Neutrophil (primary cell): ENCODE measurements around the gene PCSK2.
"Not testable (repeated sequence)": the region's sequence is repeated elsewhere in the genome, so short reads cannot be mapped to it uniquely, and the experiment has no call there.

ENCODE experiments used
- H3K27ac ChIP-seq: fragments of 200-600 bp; sonication (generic); 2 replicates; pipeline ENCODE4 v1.5.1; 2016; ENCODE audit warnings: mild to moderate bottlenecking, moderate library complexity
- H3K27me3 ChIP-seq: fragments of 200-600 bp; sonication (generic); 2 replicates; pipeline ENCODE4 v1.6.0; 2016; ENCODE audit warnings: mild to moderate bottlenecking
- H3K36me3 ChIP-seq: fragments of 200-600 bp; sonication (generic); 2 replicates; pipeline ENCODE4 v1.5.1; 2017
- H3K4me1 ChIP-seq, 2 experiments: fragments of 200-600 bp in 1 of 2; sonication (generic) in 1 of 2; 1 replicate in 1 of 2; 2 replicates in 1 of 2; pipeline versions ENCODE4 v1.5.1 to v1.6.1; 2013 to 2016; ENCODE audit warnings: low read depth in 1 of 2, low read length in 1 of 2, mild to moderate bottlenecking in 1 of 2, moderate library complexity in 1 of 2; ENCODE audit not compliant: control insufficient read depth in 1 of 2, insufficient read depth in 1 of 2
- H3K4me3 ChIP-seq, 2 experiments: fragments of 200-600 bp in 1 of 2; sonication (generic) in 1 of 2; 1 replicate in 1 of 2; 2 replicates in 1 of 2; pipeline ENCODE4 v1.5.1; 2013 to 2016; ENCODE audit warnings: low read depth in 1 of 2, low read length in 1 of 2, mild to moderate bottlenecking in 1 of 2, moderate library complexity in 1 of 2
- H3K9me3 ChIP-seq: fragments of 200-600 bp; sonication (generic); 2 replicates; pipeline ENCODE4 v1.5.1; 2016
- TF ChIP-seq, protein P1 (sequence below): fragments of 200-600 bp; sonication (generic); IDR thresholded peaks from 2 replicates; pipeline ENCODE4 v1.5.1; 2016; ENCODE audit warnings: antibody characterized with exemption

PCSK2 gene

DNA sequence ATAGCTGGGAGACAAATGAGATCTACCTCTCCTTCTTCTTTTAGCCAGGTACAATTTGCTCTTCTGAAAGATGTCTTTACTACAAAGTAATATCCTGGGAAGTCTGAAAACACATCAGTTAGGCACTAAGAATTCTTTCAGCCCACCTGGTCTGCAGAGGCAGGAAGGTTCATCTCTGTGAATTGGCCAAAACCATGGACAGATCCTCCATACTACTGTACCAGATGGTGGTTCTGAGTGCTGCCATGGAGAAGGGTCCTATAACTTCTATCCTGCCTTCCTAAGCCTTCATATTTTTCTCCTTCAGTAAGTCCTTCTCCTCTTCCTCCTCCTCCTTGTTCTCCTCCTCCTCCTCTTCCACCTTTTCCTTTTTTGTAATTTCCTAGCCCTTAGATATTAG lies 11.7 kb upstream of the PCSK2 start:
- TF ChIP-seq, protein P1, sequence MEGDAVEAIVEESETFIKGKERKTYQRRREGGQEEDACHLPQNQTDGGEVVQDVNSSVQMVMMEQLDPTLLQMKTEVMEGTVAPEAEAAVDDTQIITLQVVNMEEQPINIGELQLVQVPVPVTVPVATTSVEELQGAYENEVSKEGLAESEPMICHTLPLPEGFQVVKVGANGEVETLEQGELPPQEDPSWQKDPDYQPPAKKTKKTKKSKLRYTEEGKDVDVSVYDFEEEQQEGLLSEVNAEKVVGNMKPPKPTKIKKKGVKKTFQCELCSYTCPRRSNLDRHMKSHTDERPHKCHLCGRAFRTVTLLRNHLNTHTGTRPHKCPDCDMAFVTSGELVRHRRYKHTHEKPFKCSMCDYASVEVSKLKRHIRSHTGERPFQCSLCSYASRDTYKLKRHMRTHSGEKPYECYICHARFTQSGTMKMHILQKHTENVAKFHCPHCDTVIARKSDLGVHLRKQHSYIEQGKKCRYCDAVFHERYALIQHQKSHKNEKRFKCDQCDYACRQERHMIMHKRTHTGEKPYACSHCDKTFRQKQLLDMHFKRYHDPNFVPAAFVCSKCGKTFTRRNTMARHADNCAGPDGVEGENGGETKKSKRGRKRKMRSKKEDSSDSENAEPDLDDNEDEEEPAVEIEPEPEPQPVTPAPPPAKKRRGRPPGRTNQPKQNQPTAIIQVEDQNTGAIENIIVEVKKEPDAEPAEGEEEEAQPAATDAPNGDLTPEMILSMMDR, result no peak
- H3K27me3 ChIP-seq, result no peaks in the 10 kb centered on the region

DNA sequence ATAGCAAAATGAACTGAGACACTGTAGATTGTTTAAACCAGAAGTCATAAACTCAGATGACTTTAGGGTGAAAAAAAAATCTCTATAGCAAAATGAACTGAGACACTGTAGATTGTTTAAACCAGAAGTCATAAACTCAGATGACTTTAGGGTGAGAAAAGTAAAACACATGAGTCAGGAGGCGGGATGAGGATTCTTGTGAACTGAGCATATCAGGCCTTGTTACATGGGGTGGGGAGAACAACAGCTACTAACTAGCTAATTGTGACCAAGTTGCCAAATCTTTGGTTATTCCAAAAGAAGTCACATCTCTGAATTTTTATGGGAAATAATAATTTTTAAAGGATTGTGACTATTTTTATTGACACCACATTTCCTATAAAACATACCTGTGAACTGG lies 7.0 kb upstream of the PCSK2 start:
- not testable (repeated sequence) for H3K27ac ChIP-seq, H3K4me3 ChIP-seq, H3K36me3 ChIP-seq, H3K9me3 ChIP-seq, H3K4me1 ChIP-seq
- peaks cover 15% of the 10 kb centered on the region for H3K27me3 ChIP-seq

More for the DNA sequence above, 11.7 kb upstream of the PCSK2 start:
- Histone ChIP-seq H3K4me1 (no peaks in the 10 kb centered on the region), H3K36me3 (no peaks in the 10 kb centered on the region), H3K27ac (no peak overlapping the region), H3K4me3 (no peak overlapping the region), H3K9me3 (no peaks in the 10 kb centered on the region)

DNA sequence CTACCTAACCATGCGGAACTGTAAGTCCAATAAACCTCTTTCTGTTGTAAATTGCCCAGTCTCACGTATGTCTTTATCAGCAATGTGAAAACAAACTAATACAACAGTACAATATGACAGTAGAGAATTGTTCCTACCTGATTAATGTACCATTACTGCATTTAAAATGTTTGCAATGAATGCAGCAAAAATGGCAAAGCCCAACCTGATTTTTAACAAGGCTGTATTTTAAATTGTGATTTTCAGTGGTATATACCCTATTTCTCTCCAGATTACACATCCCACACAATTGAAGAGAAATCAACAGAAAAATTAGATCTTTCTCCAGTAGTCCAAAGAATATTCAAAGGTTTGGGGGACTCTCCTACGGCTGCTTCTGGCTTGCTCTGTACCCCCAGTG lies 3.3 kb upstream of the PCSK2 start:
- H3K4me3 ChIP-seq, result no peak overlapping the region
- no peak overlapping the region for H3K27ac ChIP-seq
- TF ChIP-seq, protein P1, result no peak
- H3K36me3 ChIP-seq, result no peaks in the 10 kb centered on the region
- peaks cover 52% of the 10 kb centered on the region for H3K27me3 ChIP-seq
- H3K4me1 ChIP-seq, result no peaks in the 10 kb centered on the region
- no peaks in the 10 kb centered on the region for H3K9me3 ChIP-seq

DNA sequence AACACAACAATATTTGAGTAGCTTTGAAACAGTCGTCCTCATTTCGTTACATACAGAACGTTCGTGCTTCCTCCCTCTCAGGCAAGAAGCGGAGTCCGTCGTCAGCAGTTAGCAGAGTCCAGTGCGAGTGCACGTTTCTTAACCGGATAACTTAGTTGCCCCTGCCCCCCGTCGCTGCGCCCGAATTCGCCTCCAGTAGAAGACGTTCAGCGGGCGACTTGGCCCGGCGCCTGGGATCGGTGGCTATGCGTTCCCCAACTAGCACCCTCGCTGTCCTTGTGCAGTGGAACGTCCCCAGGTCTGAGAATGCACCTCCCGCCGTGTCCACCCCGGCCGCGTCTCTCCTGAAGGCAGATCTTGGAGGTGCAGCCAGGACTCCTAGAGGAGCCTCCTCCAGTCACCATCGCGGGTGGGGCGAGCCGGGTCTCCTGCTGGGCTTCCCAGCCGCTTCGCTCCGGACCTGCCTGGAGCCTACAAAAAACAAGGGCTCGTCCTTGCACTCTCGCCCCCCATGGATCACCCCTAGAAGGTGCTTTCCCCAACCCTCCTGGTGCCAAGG lies 910 bp upstream of the PCSK2 start:
- no peaks in the 10 kb centered on the region for H3K36me3 ChIP-seq
- TF ChIP-seq, protein P1, result no peak
- H3K9me3 ChIP-seq, result no peaks in the 10 kb centered on the region
- H3K4me1 ChIP-seq, result no peaks in the 10 kb centered on the region
- no peak overlapping the region for H3K27ac ChIP-seq
- peaks cover 70% of the 10 kb centered on the region for H3K27me3 ChIP-seq
- H3K4me3 ChIP-seq, result no peak overlapping the region

DNA sequence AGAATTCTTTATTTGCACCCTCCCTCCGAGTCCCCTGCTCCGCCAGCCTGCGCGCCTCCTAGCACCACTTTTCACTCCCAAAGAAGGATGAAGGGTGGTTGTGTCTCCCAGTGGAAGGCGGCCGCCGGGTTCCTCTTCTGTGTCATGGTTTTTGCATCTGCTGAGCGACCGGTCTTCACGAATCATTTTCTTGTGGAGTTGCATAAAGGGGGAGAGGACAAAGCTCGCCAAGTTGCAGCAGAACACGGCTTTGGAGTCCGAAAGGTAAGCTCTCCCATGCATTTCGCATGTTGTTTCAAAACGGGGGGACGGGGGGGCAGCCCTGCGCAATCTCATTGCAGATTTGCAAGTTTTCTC lies 357 bp downstream of the PCSK2 start:
- TF ChIP-seq, protein P1, result no peak
- no peaks in the 10 kb centered on the region for H3K9me3 ChIP-seq
- no peak overlapping the region for H3K4me3 ChIP-seq
- H3K36me3 ChIP-seq, result no peaks in the 10 kb centered on the region
- H3K27ac ChIP-seq, result no peak overlapping the region
- H3K27me3 ChIP-seq, result peaks cover 75% of the 10 kb centered on the region
- no peaks in the 10 kb centered on the region for H3K4me1 ChIP-seq

DNA sequence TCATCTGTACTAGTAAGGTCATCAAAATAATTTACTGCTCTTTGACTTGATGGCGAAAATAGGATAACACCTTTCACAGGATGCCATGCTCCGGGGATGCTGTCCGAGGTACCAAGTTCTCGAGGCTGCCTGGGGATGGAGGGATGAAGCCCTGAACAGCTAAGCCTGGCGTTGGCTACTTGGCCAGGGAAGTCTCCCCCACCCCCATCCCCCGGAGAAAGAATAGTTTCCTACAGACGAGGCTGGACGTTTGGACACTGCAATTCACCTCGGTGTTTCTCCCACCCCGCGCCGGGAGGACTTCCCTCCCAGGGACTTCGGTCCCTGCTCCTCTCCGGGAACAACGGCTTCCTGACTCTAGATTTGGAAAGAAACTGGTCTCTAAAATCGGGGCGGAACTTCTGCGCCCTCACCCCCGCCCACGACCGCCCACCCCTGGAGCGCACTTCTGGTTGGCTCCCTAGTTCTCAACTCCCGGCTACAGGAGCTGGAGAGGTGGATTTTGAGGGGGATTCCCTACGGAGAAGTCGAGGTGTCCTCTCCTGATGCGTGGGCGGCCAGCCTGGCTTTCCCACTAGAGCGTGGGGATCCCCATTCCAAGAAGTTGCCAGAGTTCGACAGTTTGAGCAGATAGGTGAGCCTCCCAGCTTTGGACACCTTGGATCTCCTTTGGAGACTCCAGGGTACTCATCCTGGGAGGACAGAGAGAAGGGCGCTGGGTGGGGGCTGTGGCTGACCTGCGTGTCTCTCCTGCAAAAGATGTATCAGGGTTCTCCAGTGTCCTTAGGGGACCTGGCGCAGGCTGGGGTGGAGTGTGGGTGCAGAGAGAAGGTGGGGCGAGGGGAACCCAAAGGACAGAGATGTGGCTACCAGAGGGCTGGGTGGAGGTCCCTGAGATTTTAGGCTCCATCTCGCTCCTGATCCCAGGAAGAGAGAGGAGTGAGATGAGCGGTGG lies 1.1 kb downstream of the PCSK2 start:
- Histone ChIP-seq H3K4me1 (no peaks in the 10 kb centered on the region), H3K4me3 (no peak overlapping the region), H3K27me3 (peaks cover 75% of the 10 kb centered on the region), H3K9me3 (no peaks in the 10 kb centered on the region), H3K36me3 (no peaks in the 10 kb centered on the region), H3K27ac (no peak overlapping the region)
- TF ChIP-seq, protein P1, result no peak
